Stomach smooth muscle (tissue), 2 donors: ENCODE data around the gene GRID1.
"Not testable (repeated sequence)": the region's sequence is repeated elsewhere in the genome, so short reads cannot be mapped to it uniquely, and the experiment has no call there.

Experiments used
- H3K27ac ChIP-seq: one replicate; pipeline ENCODE4 v1.7.0; 2013; ENCODE audit warnings: mild to moderate bottlenecking, low read length, inconsistent platforms
- H3K27me3 ChIP-seq, 2 donors: one replicate each; pipeline ENCODE4 v1.7.0; 2013; ENCODE audit warnings: low read length in 2 of 2; ENCODE audit not compliant: insufficient read depth in 2 of 2, control insufficient read depth in 1 of 2
- H3K36me3 ChIP-seq, 2 donors: one replicate each; pipeline ENCODE4 v1.7.0; 2013; ENCODE audit warnings: low read length in 2 of 2; ENCODE audit not compliant: control insufficient read depth in 2 of 2, insufficient read depth in 2 of 2
- H3K4me1 ChIP-seq: one replicate; pipeline ENCODE4 v1.7.0; 2013; ENCODE audit warnings: low read length; ENCODE audit not compliant: control insufficient read depth, insufficient read depth
- H3K4me3 ChIP-seq, 2 donors: one replicate each; pipeline ENCODE4 v1.7.0; 2013; ENCODE audit warnings: low read length in 2 of 2
- H3K9ac ChIP-seq, 2 donors: one replicate each; pipeline ENCODE4 v1.7.0; 2013; ENCODE audit warnings: low read length in 2 of 2, mild to moderate bottlenecking in 1 of 2
- H3K9me3 ChIP-seq, 2 donors: one replicate each; pipeline ENCODE4 v1.7.0; 2013; ENCODE audit warnings: low read length in 2 of 2; ENCODE audit not compliant: control insufficient read depth in 2 of 2
- donor health status: healthy.
- donor health status: Pancreatic carcinoma.

The GRID1 gene

DNA sequence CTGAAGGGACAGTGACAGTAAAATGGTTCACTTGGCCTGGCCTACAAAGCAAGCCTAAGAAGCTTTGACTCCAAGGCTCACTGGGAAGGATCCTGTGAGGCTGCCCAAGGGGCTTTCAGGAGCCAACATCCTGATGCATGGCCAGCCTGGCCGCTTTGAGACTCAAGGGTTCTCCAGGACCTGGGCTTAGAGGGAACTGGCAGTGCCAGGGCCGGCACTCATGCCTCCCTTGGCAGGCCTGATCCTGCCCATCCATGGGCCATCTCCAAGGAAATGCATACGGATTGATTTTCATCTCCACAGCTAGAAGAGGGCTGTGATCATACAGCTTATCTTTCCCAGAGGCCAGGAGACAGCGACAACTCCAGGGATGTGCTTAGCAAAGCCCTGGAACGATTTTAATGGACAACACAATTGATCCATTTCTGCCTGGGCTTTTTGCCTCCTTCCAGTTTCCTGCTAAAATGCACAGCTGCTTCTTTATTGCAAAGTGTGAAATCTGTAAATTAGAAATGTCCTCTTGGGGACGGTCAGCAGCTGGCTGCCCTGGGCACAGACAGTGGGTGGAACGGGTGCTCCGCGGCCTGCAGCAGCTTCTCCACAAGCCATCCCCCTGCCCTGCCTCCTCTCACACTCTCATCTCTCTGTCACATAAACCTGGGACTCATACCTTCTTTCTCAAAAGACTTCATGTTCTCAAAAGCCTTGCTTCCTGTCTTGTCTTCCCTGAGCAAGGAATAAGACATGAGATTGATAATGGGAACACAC lies 288.5 kb downstream of the GRID1 start:
- H3K9me3 ChIP-seq, result no peaks in the 10 kb centered on the region
- no peak overlapping the region for H3K9ac ChIP-seq
- no peaks in the 10 kb centered on the region for H3K36me3 ChIP-seq
- no peaks in the 10 kb centered on the region for H3K4me1 ChIP-seq
- H3K27me3 ChIP-seq, result no peaks in the 10 kb centered on the region
- H3K27ac ChIP-seq, result no peak overlapping the region
- no peak overlapping the region for H3K4me3 ChIP-seq

DNA sequence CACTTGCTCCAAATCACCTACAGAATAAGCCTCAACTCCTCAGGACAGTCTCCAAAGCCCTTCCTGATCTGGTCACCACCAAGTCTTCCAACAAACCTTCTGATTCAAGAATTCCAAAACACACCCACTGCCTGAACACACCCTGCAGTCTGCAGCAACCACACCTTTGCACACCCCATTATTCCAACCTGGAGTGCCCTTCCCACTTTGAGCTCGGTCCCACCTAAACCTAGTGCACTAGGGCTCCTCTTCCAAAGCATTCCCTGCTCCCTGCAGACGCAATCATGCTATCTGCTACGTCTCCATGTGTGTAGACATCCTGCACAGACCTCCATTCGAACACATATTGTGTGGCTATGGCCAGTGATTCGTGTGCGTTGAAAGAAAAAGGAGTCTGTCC lies 289.3 kb downstream of the GRID1 start:
- no peaks in the 10 kb centered on the region for H3K36me3 ChIP-seq
- no peaks in the 10 kb centered on the region for H3K4me1 ChIP-seq
- H3K27me3 ChIP-seq, result no peaks in the 10 kb centered on the region
- no peak overlapping the region for H3K9ac ChIP-seq
- H3K4me3 ChIP-seq, result no peak overlapping the region
- no peaks in the 10 kb centered on the region for H3K9me3 ChIP-seq
- H3K27ac ChIP-seq, result no peak overlapping the region

DNA sequence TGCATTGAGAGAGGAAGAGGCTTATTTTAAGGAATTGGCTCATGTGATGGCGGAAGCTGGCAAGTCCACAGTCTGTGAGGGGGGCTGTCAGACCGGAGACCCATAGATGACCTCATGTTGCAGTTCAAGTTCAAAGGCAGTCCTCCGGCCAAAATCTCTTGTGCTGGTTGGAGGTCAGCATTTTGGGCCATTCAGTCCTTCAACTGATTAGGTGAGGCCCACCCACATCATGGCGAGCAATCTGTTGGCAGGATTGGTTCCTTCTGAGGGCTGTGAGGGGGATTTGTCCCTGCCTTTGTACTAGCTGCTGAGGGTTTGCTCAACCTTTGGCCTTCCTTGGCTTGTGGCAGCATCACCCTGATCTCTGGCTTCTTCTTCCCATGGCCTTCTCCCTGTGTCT lies 290.1 kb downstream of the GRID1 start:
- not testable (repeated sequence) for H3K9me3 ChIP-seq, H3K4me3 ChIP-seq, H3K27ac ChIP-seq, H3K9ac ChIP-seq, H3K36me3 ChIP-seq, H3K4me1 ChIP-seq, H3K27me3 ChIP-seq

DNA sequence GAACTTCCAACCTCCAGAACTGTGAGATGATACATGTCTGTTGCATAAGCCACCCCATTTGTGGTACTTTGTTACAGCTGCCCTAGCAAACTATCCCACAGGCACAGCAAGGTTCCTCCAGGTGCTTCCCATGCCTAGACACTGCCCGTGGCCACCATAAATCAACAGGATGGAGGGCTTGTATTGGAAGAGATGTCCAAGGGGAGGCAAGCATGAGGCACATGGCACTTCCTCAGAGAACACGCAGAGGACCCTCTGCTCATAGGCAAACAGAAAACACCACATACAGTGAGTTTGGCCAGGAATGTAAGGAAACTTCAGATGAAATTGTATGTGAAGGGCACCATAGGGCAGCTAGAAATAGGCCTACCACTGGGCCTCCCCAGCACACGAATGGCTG lies 291.1 kb downstream of the GRID1 start:
- Histone ChIP-seq H3K4me3 (no peak overlapping the region), H3K36me3 (no peaks in the 10 kb centered on the region), H3K9me3 (no peaks in the 10 kb centered on the region), H3K27ac (no peak overlapping the region), H3K9ac (no peak overlapping the region), H3K4me1 (no peaks in the 10 kb centered on the region), H3K27me3 (no peaks in the 10 kb centered on the region)

- H3K27me3 ChIP-seq, result no peaks in the 10 kb centered on the region
- no peak overlapping the region for H3K27ac ChIP-seq
- no peaks in the 10 kb centered on the region for H3K36me3 ChIP-seq
- no peaks in the 10 kb centered on the region for H3K4me1 ChIP-seq
- no peaks in the 10 kb centered on the region for H3K9me3 ChIP-seq
- no peak overlapping the region for H3K4me3 ChIP-seq
- no peak overlapping the region for H3K9ac ChIP-seq
Observed at GRCh38 chr10:86074294-86074693, 292.3 kb downstream of the GRID1 start.

- Histone ChIP-seq H3K27me3 (peaks cover 0 to 2% of the 10 kb centered on the region in 2 donors), H3K9ac (no peak overlapping the region), H3K36me3 (no peaks in the 10 kb centered on the region), H3K27ac (no peak overlapping the region), H3K9me3 (no peaks in the 10 kb centered on the region), H3K4me3 (no peak overlapping the region), H3K4me1 (no peaks in the 10 kb centered on the region)
Observed at GRCh38 chr10:86073199-86073977, 293.2 kb downstream of the GRID1 start.

GRCh38 chr10:86072413-86072812 lies 294.2 kb downstream of the GRID1 start:
- H3K9ac ChIP-seq, result no peak overlapping the region

GRCh38 chr10:86071758-86072157 lies 294.8 kb downstream of the GRID1 start:
- Histone ChIP-seq H3K9me3 (no peaks in the 10 kb centered on the region), H3K4me3 (no peak overlapping the region), H3K27me3 (peaks cover 0 to 2% of the 10 kb centered on the region in 2 donors), H3K4me1 (no peaks in the 10 kb centered on the region), H3K9ac (no peak overlapping the region), H3K27ac (no peak overlapping the region), H3K36me3 (no peaks in the 10 kb centered on the region)

More at GRCh38 chr10:86072413-86072812, 294.2 kb downstream of the GRID1 start:
- Histone ChIP-seq H3K4me3 (no peak overlapping the region), H3K36me3 (no peaks in the 10 kb centered on the region), H3K27me3 (peaks cover 0 to 2% of the 10 kb centered on the region in 2 donors), H3K27ac (no peak overlapping the region), H3K4me1 (no peaks in the 10 kb centered on the region), H3K9me3 (no peaks in the 10 kb centered on the region)

GRCh38 chr10:86071145-86071544 lies 295.4 kb downstream of the GRID1 start:
- Histone ChIP-seq H3K27me3 (peaks cover 0 to 2% of the 10 kb centered on the region in 2 donors), H3K4me3 (no peak overlapping the region), H3K36me3 (no peaks in the 10 kb centered on the region), H3K9me3 (no peaks in the 10 kb centered on the region), H3K27ac (no peak overlapping the region), H3K4me1 (no peaks in the 10 kb centered on the region), H3K9ac (no peak overlapping the region)

GRCh38 chr10:86070278-86070677 lies 296.3 kb downstream of the GRID1 start:
- Histone ChIP-seq H3K9me3 (no peaks in the 10 kb centered on the region), H3K9ac (no peak overlapping the region), H3K27ac (no peak overlapping the region), H3K4me1 (no peaks in the 10 kb centered on the region), H3K27me3 (peaks cover 0 to 2% of the 10 kb centered on the region in 2 donors), H3K36me3 (no peaks in the 10 kb centered on the region), H3K4me3 (no peak overlapping the region)
